Neural progenitor cell (in vitro differentiated cells): Measurements from ENCODE around the gene PTTG1IP2. TPM values are rescaled to one million over a fixed set of nuclear protein-coding genes. Genes with fewer than 3 reads are reported as not detected.

Source experiments
- DNase-seq: peaks from one replicate; pipeline ENCODE4 v3.0.0-alpha.2; 2016; ENCODE audit warnings: low spot score
- H2AFZ ChIP-seq: fragments of 200-600 bp; sonication (generic); replicated peaks from 2 replicates; pipeline ENCODE4 v1.6.1; 2016; ENCODE audit warnings: antibody characterized with exemption
- H3F3A ChIP-seq: fragments of 200-600 bp; sonication (generic); 2 replicates; pipeline ENCODE4 v1.6.1; 2016; ENCODE audit warnings: antibody characterized with exemption, low read depth
- H3K27ac ChIP-seq: fragments of 200-600 bp; sonication (generic); 2 replicates; pipeline ENCODE4 v1.5.1; 2016; ENCODE audit warnings: mild to moderate bottlenecking
- H3K27me3 ChIP-seq: fragments of 200-600 bp; sonication (generic); 2 replicates; pipeline ENCODE4 v1.6.1; 2016; ENCODE audit warnings: mild to moderate bottlenecking, moderate library complexity
- H3K36me3 ChIP-seq: fragments of 200-600 bp; sonication (generic); 2 replicates; pipeline ENCODE4 v1.5.1; 2016
- H3K4me1 ChIP-seq: fragments of 200-600 bp; sonication (generic); 2 replicates; pipeline ENCODE4 v1.6.1; 2016; ENCODE audit warnings: mixed run types
- H3K4me2 ChIP-seq: fragments of 200-600 bp; sonication (generic); 2 replicates; pipeline ENCODE4 v1.6.1; 2016
- H3K4me3 ChIP-seq: fragments of 200-600 bp; sonication (generic); 2 replicates; pipeline ENCODE4 v1.5.1; 2016
- H3K79me2 ChIP-seq: fragments of 200-600 bp; sonication (generic); 2 replicates; pipeline ENCODE4 v1.6.1; 2016; ENCODE audit warnings: low read depth
- H3K9ac ChIP-seq: fragments of 200-600 bp; sonication (generic); 2 replicates; pipeline ENCODE4 v1.6.1; 2016
- H3K9me3 ChIP-seq: fragments of 200-600 bp; sonication (generic); 2 replicates; pipeline ENCODE4 v1.5.1; 2016; ENCODE audit warnings: low read depth
- H4K20me1 ChIP-seq: fragments of 200-600 bp; sonication (generic); 2 replicates; pipeline ENCODE4 v1.6.1; 2016; ENCODE audit warnings: low read depth
- H3K27ac Mint-ChIP-seq: 3 replicates; pipeline ENCODE4 v1.8.0; 2021; ENCODE audit warnings: mixed read lengths
- H3K27me3 Mint-ChIP-seq: 2 replicates; pipeline ENCODE4 v1.8.0; 2022; ENCODE audit warnings: low read depth, mild to moderate bottlenecking, inconsistent platforms, moderate library complexity, mixed read lengths; ENCODE audit not compliant: insufficient read depth
- H3K36me3 Mint-ChIP-seq: 3 replicates; pipeline ENCODE4 v1.8.0; 2021; ENCODE audit warnings: mixed read lengths
- H3K4me1 Mint-ChIP-seq: 3 replicates; pipeline ENCODE4 v1.8.0; 2021; ENCODE audit warnings: mixed read lengths
- H3K4me3 Mint-ChIP-seq: 3 replicates; pipeline ENCODE4 v1.8.0; 2021; ENCODE audit warnings: mild to moderate bottlenecking, moderate library complexity, mixed read lengths
- H3K9me3 Mint-ChIP-seq: 3 replicates; pipeline ENCODE4 v1.8.0; 2020; ENCODE audit warnings: mixed read lengths
- CTCF ChIP-seq: fragments of 200-600 bp; sonication (generic); IDR thresholded peaks from 2 replicates; pipeline ENCODE4 v1.5.1; 2017; ENCODE audit warnings: antibody characterized with exemption, mild to moderate bottlenecking
- EZH2 ChIP-seq: fragments of 200-600 bp; sonication (generic); IDR thresholded peaks from 2 replicates; pipeline ENCODE4 v1.6.1; 2017; ENCODE audit warnings: antibody characterized with exemption, mild to moderate bottlenecking, moderate library complexity
- EZH2phosphoT487 ChIP-seq: fragments of 200-600 bp; sonication (generic); IDR thresholded peaks from 2 replicates; pipeline ENCODE4 v1.6.1; 2017; ENCODE audit warnings: antibody characterized with exemption
- total RNA-seq: library from RNA; depleted of rRNA; stranded (reverse); fragments of >200 nt; gene quantifications from 2 replicates; pipeline ENCODE4 v1.2.3, GENCODE V29; 2015; ENCODE audit warnings: low replicate concordance

Gene PTTG1IP2
- total RNA-seq, 1 donor from 2014 or later: not detected

- no peaks in the 10 kb centered on the region for H3K9me3 ChIP-seq
- TF ChIP-seq EZH2 (no peak), EZH2phosphoT487 (no peak), CTCF (no peak)
- H3K27ac ChIP-seq: no peak overlapping the region
- Mint-ChIP-seq H3K4me1 (peaks cover 4% of the 10 kb centered on the region), H3K27ac (no peak overlapping the region), H3K36me3 (no peaks in the 10 kb centered on the region), H3K4me3 (no peak overlapping the region), H3K27me3 (no peaks in the 10 kb centered on the region), H3K9me3 (no peaks in the 10 kb centered on the region)
- H2AFZ ChIP-seq: no peak overlapping the region
- no peak overlapping the region for H3K9ac ChIP-seq
- H3K27me3 ChIP-seq: no peaks in the 10 kb centered on the region
- H3K4me1 ChIP-seq: no peaks in the 10 kb centered on the region
- no peaks in the 10 kb centered on the region for H3K36me3 ChIP-seq
- no peak overlapping the region for H3K4me2 ChIP-seq
- H3F3A ChIP-seq: no peaks in the 10 kb centered on the region
- H4K20me1 ChIP-seq: no peaks in the 10 kb centered on the region
- no peak overlapping the region for H3K4me3 ChIP-seq
- H3K79me2 ChIP-seq: no peaks in the 10 kb centered on the region
- no peak for DNase-seq
Observed at GRCh38 chr7:90453931-90454330, 15.5 kb upstream of the PTTG1IP2 start.

GRCh38 chr7:90455163-90456030 is 14.0 kb upstream of the PTTG1IP2 start:
- no peaks in the 10 kb centered on the region for H3K36me3 Mint-ChIP-seq

GRCh38 chr7:90458104-90458503 is 11.3 kb upstream of the PTTG1IP2 start:
- H2AFZ ChIP-seq: no peak overlapping the region
- no peaks in the 10 kb centered on the region for H3K27me3 Mint-ChIP-seq
- no peaks in the 10 kb centered on the region for H3K27me3 ChIP-seq
- TF ChIP-seq EZH2 (no peak), EZH2phosphoT487 (no peak), CTCF (no peak)
- H3K27ac ChIP-seq: no peak overlapping the region
- no peaks in the 10 kb centered on the region for H3F3A ChIP-seq
- peaks cover 4% of the 10 kb centered on the region for H3K4me1 Mint-ChIP-seq
- no peaks in the 10 kb centered on the region for H3K79me2 ChIP-seq
- H3K4me2 ChIP-seq: no peak overlapping the region
- H3K9me3 ChIP-seq: no peaks in the 10 kb centered on the region
- H4K20me1 ChIP-seq: no peaks in the 10 kb centered on the region
- no peaks in the 10 kb centered on the region for H3K36me3 Mint-ChIP-seq
- no peak overlapping the region for H3K4me3 Mint-ChIP-seq
- no peaks in the 10 kb centered on the region for H3K4me1 ChIP-seq
- no peak for DNase-seq
- no peaks in the 10 kb centered on the region for H3K9me3 Mint-ChIP-seq
- H3K4me3 ChIP-seq: no peak overlapping the region
- H3K9ac ChIP-seq: no peak overlapping the region
- H3K36me3 ChIP-seq: no peaks in the 10 kb centered on the region
- H3K27ac Mint-ChIP-seq: no peak overlapping the region

More at GRCh38 chr7:90455163-90456030, 14.0 kb upstream of the PTTG1IP2 start:
- Histone ChIP-seq H3F3A (no peaks in the 10 kb centered on the region), H2AFZ (peak overlapping the region; percentile 99), H3K4me2 (peak overlapping the region; percentile 74), H3K9me3 (no peaks in the 10 kb centered on the region), H3K4me1 (no peaks in the 10 kb centered on the region), H4K20me1 (no peaks in the 10 kb centered on the region), H3K27me3 (no peaks in the 10 kb centered on the region), H3K79me2 (no peaks in the 10 kb centered on the region), H3K9ac (no peak overlapping the region), H3K36me3 (no peaks in the 10 kb centered on the region), H3K27ac (no peak overlapping the region), H3K4me3 (peak overlapping the region; percentile 41)
- Mint-ChIP-seq H3K4me1 (peaks cover 4% of the 10 kb centered on the region), H3K27ac (no peak overlapping the region), H3K9me3 (no peaks in the 10 kb centered on the region), H3K27me3 (no peaks in the 10 kb centered on the region), H3K4me3 (no peak overlapping the region)
- DNase-seq: peak; percentile 50
- TF ChIP-seq EZH2phosphoT487 (no peak), EZH2 (no peak), CTCF (peak; percentile 83)
